Nephron progenitor cell (in vitro differentiated cells): ENCODE data around the gene SUCO.

ENCODE experiments used
- DNase-seq: peaks from one replicate; pipeline ENCODE4 v3.0.0; 2021
- H3K27ac Mint-ChIP-seq: 2 replicates; pipeline ENCODE4 v1.8.0; 2021; ENCODE audit warnings: mild to moderate bottlenecking, moderate library complexity, mixed read lengths
- H3K27me3 Mint-ChIP-seq: 2 replicates; pipeline ENCODE4 v1.8.0; 2021; ENCODE audit warnings: mild to moderate bottlenecking, low read depth, mixed read lengths; ENCODE audit not compliant: poor library complexity
- H3K36me3 Mint-ChIP-seq: 2 replicates; pipeline ENCODE4 v1.8.0; 2021; ENCODE audit warnings: low read depth, mixed read lengths
- H3K4me1 Mint-ChIP-seq: 2 replicates; pipeline ENCODE4 v1.8.0; 2021; ENCODE audit warnings: mixed read lengths
- H3K4me3 Mint-ChIP-seq: 2 replicates; pipeline ENCODE4 v1.8.0; 2021; ENCODE audit warnings: mild to moderate bottlenecking, moderate library complexity, mixed read lengths
- H3K9me3 Mint-ChIP-seq: 2 replicates; pipeline ENCODE4 v1.8.0; 2021; ENCODE audit warnings: mild to moderate bottlenecking, moderate library complexity, mixed read lengths
- CTCF ChIP-seq: fragments of 200-600 bp; sonication (generic); IDR thresholded peaks from 2 replicates; pipeline ENCODE4 v1.5.0; 2021; ENCODE audit warnings: antibody characterized with exemption

Gene SUCO

GRCh38 chr1:172629638-172630037, 96.7 kb downstream of the SUCO start:
- H3K27me3 Mint-ChIP-seq: no peaks in the 10 kb centered on the region
- TF ChIP-seq CTCF: no peak
- peaks cover 35% of the 10 kb centered on the region for H3K9me3 Mint-ChIP-seq
- H3K36me3 Mint-ChIP-seq: peaks cover 10% of the 10 kb centered on the region
- H3K4me1 Mint-ChIP-seq: no peaks in the 10 kb centered on the region
- no peak overlapping the region for H3K4me3 Mint-ChIP-seq
- H3K27ac Mint-ChIP-seq: no peak overlapping the region
- DNase-seq: no peak

GRCh38 chr1:172630056-172630818, 97.3 kb downstream of the SUCO start:
- Mint-ChIP-seq H3K4me3 (no peak overlapping the region), H3K36me3 (peaks cover 10% of the 10 kb centered on the region), H3K9me3 (peaks cover 35% of the 10 kb centered on the region), H3K27ac (no peak overlapping the region), H3K4me1 (no peaks in the 10 kb centered on the region), H3K27me3 (peaks cover 3% of the 10 kb centered on the region)
- DNase-seq: no peak
- no peak for TF ChIP-seq CTCF

- H3K4me3 Mint-ChIP-seq: no peak overlapping the region
- TF ChIP-seq CTCF: no peak
- peaks cover 3% of the 10 kb centered on the region for H3K27me3 Mint-ChIP-seq
- H3K27ac Mint-ChIP-seq: no peak overlapping the region
- H3K36me3 Mint-ChIP-seq: peaks cover 10% of the 10 kb centered on the region
- H3K9me3 Mint-ChIP-seq: peaks cover 35% of the 10 kb centered on the region
- no peaks in the 10 kb centered on the region for H3K4me1 Mint-ChIP-seq
- no peak for DNase-seq
These were observed 97.9 kb downstream of the SUCO start for GRCh38 chr1:172630868-172631267.

GRCh38 chr1:172637522-172637921, 104.6 kb downstream of the SUCO start:
- H3K27ac Mint-ChIP-seq: no peak overlapping the region
- no peak for TF ChIP-seq CTCF
- no peak for DNase-seq
- H3K4me1 Mint-ChIP-seq: no peaks in the 10 kb centered on the region
- no peak overlapping the region for H3K4me3 Mint-ChIP-seq
- H3K36me3 Mint-ChIP-seq: no peaks in the 10 kb centered on the region
- H3K9me3 Mint-ChIP-seq: peaks cover 16% of the 10 kb centered on the region
- H3K27me3 Mint-ChIP-seq: peaks cover 3% of the 10 kb centered on the region

- Mint-ChIP-seq H3K4me1 (peaks cover 4% of the 10 kb centered on the region), H3K27me3 (peaks cover 3% of the 10 kb centered on the region), H3K27ac (no peak overlapping the region), H3K4me3 (no peak overlapping the region), H3K36me3 (no peaks in the 10 kb centered on the region), H3K9me3 (peaks cover 12% of the 10 kb centered on the region)
- DNase-seq: no peak
- TF ChIP-seq CTCF: no peak
These were observed 105.3 kb downstream of the SUCO start for GRCh38 chr1:172638249-172638648.
